Upper lobe of left lung (tissue), 6 donors: Measurements from ENCODE around the gene ZNF658. TPM values are rescaled to one million over a fixed set of nuclear protein-coding genes. Genes with fewer than 3 reads are reported as not detected.
"Not testable (repeated sequence)": the region's sequence is repeated elsewhere in the genome, so short reads cannot be mapped to it uniquely, and the experiment has no call there.

Experiments
- ATAC-seq, 2 donors: fragments of 200-7000 bp; cut with Tn5 transposase; one replicate each; pipeline ENCODE4 v1.9.1; 2022; ENCODE audit warnings: mild to moderate bottlenecking in 2 of 2, moderate library complexity in 2 of 2; ENCODE audit not compliant: low FRiP score in 2 of 2
- DNase-seq, 2 donors: peaks; one replicate each; pipeline ENCODE4 v3.0.0-alpha.2; 2019 to 2020
- H3K27ac ChIP-seq, 4 donors: fragments of 200-600 bp; sonication (generic); one replicate each; pipeline ENCODE4 v1.5.1; 2016 to 2019
- H3K27me3 ChIP-seq, 4 donors: fragments of 200-600 bp; sonication (generic); one replicate each; pipeline ENCODE4 v1.5.1; 2017 to 2019
- H3K36me3 ChIP-seq, 4 donors: fragments of 200-600 bp; sonication (generic); one replicate each; pipeline ENCODE4 v1.5.1; 2016 to 2019
- H3K4me1 ChIP-seq, 4 donors: fragments of 200-600 bp; sonication (generic); one replicate each; pipeline ENCODE4 v1.5.1; 2018 to 2019
- H3K4me3 ChIP-seq, 4 donors: fragments of 200-600 bp; sonication (generic); one replicate each; pipeline ENCODE4 v1.5.1; 2017 to 2019; ENCODE audit warnings: mild to moderate bottlenecking in 2 of 4, moderate library complexity in 1 of 4
- H3K9me3 ChIP-seq, 4 donors: fragments of 200-600 bp; sonication (generic); one replicate each; pipeline ENCODE4 v1.5.1; 2018 to 2019
- WGBS, 2 donors: methylation state at CpG; one replicate each; pipeline ENCODE4 v1.1.5; 2017 to 2018; 5-methylcytosine and 5-hydroxymethylcytosine counted together
- small RNA-seq, 4 donors: library from RNA; depleted of rRNA; stranded (forward); fragments of <200 nt; gene quantifications; one replicate each; pipeline ENCODE3, GENCODE V24; 2016
- total RNA-seq, 6 donors: library from RNA; depleted of rRNA in 4 of 6; stranded (reverse); fragments of >200 nt in 4 of 6; gene quantifications; one replicate each; pipeline versions ENCODE4 v1.1.0 to v1.2.1, GENCODE V29; 2016 to 2021
- donor health status: DM: no; HTN: no; CAD: no; lungs with moderate emphysema.
- donor health status: DM: no; HTN: yes; CAD: no; lungs with severe emphysema.

Gene ZNF658
- total RNA-seq, 6 donors from 2014 or later = 0.55 to 6.8 (median 4.6) TPM

DNA sequence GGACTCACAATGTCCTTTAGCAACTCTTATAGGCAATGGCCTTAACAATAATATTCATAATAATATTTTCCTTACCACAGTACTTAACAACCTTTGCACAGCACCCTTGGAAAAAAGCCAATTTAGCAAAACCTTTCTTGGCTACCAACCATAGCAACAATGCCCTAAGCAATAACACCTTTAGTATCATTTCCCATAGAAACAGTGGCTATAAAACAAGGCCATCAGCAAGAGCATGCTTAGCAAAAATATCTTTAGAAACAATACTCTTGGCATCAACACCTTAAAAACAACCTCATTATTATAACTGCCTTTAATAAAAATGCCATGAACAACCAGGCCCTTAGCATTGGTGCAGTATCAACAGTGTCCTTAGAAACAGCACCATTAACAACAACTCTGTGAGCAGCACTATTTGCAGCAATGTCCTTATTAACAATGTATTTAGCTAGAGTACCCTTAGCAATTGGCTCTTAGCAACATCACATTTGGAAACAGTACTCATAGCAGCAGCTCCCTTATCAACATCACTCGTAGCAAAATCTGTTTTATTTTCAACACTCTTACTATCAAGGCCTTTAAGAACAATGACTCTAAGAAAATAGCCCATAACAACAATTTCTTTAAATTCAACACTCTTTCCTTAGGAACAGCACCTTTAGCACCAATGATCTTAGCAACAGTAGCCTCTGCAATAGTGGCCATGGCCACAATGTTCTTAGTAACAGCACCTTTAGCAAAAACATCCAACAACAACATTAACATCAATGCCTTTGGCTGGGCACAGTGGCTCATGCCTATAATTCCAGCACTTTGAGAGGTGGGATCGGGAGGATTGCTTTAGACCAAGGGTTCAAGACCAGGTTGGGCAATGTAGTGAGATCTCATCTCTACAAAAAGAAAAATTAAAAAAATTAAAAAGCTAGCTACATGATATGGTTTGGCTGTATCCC is 39.6 kb downstream of the ZNF658 start:
- not testable (repeated sequence) for H3K36me3 ChIP-seq, ATAC-seq, H3K4me3 ChIP-seq, DNase-seq, H3K27ac ChIP-seq, H3K9me3 ChIP-seq, H3K4me1 ChIP-seq, H3K27me3 ChIP-seq
- 20 to 30% methylated on average over 1 of the region's 2 CpGs for WGBS, 2 donors

DNA sequence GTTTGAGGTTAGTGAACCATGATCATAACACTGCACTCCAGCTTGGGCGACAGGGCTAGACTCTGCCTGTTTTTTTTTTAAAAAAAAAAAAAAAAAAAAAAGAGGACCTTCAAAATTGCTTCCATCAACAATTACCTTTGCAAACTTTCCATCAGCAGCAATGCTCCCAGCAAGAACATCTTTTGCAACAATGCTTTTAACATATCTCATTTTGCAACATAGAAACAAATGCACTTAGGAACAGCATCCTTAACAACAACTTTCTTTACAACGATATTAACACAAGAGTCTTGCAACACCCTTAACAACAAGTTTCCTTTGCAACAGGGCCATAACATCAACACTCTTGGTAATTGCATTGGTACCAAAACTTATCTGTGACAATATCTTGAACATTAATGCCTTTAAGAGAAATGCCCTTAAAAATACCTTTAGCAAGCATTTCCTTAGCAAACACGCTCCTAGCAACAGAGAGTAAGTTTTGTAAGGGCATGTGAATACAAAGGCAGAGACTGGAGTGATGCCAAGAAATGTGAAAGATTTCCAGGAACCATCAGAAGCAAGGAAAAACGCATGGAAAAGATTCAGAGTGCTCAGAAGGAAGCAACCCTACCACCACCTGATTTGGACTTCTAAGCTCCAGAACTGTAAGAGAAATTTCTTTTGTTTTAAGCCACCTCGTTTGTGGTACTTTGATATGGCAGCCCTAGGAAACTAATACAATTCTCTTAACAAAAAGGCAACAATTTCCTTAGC is 42.1 kb downstream of the ZNF658 start:
- WGBS, 2 donors = 22 to 44% methylated on average over 4 to 5 of the region's 5 CpGs
- H3K9me3 ChIP-seq, H3K27me3 ChIP-seq, DNase-seq, H3K4me1 ChIP-seq, H3K36me3 ChIP-seq, H3K27ac ChIP-seq, H3K4me3 ChIP-seq: not testable (repeated sequence)
- peak in 1 of 2 donors; percentile 23 for ATAC-seq

DNA sequence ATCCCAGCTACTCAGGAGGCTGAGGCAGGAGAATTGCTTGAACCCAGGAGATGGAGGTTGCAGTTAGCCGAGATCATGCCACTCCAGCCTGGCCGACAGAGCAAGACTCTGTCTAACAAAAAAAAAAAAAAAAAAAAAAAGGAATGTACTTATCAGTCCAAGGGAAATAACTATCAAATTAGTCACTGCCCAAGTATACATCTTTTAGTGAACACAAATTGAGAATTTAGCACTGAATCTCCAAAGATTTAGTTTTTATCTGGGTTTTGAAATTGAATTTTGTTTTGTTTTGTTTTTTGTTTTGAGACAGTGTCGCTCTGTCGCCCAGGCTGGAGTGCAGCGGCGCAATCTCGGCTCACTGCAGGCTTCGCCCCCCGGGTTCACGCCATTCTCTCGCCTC is 52.1 kb downstream of the ZNF658 start:
- not testable (repeated sequence) for ATAC-seq, H3K27me3 ChIP-seq, H3K36me3 ChIP-seq, H3K4me1 ChIP-seq, H3K9me3 ChIP-seq, H3K27ac ChIP-seq, H3K4me3 ChIP-seq
- WGBS, 2 donors = 86 to 96% methylated on average over 9 of the region's 11 CpGs
- peak in 1 of 2 donors; percentile 21 for DNase-seq

Small RNA genes within 50 kb of the gene (small RNA-seq; reads per million reads assigned to genes)
- 0 reads per million in 4 donors for gene AL353770.2

Other genes with a start within 250 kb of the ZNF658 start
- gene SPATA31A3, start 91.8 kb downstream of the ZNF658 start, total RNA-seq = not detected